ENCODE data around the gene H3-3A.

The H3-3A gene

GRCh38 chr1:226041419-226041818 is 21.1 kb upstream of the H3-3A start:
- no peaks in the 10 kb centered on the region for H3K27me3 Mint-ChIP-seq
- H3K4me1 Mint-ChIP-seq (ENCODE audit: low read depth), result no peaks in the 10 kb centered on the region
- H3K9me3 Mint-ChIP-seq, result no peaks in the 10 kb centered on the region
- no peaks in the 10 kb centered on the region for H3K36me3 Mint-ChIP-seq (ENCODE audit: low read depth)
- DNase-seq, result no peak
- no peak overlapping the region for H3K4me3 Mint-ChIP-seq
- no peak overlapping the region for H3K27ac Mint-ChIP-seq

- Mint-ChIP-seq H3K4me1 (ENCODE audit: low read depth) (no peaks in the 10 kb centered on the region), H3K4me3 (no peak overlapping the region), H3K27ac (no peak overlapping the region), H3K27me3 (no peaks in the 10 kb centered on the region), H3K36me3 (ENCODE audit: low read depth) (no peaks in the 10 kb centered on the region), H3K9me3 (no peaks in the 10 kb centered on the region)
- DNase-seq, result no peak
Observed at GRCh38 chr1:226044514-226045101, 17.9 kb upstream of the H3-3A start.

GRCh38 chr1:226046240-226046639 is 16.3 kb upstream of the H3-3A start:
- Mint-ChIP-seq H3K27ac (no peak overlapping the region), H3K9me3 (no peaks in the 10 kb centered on the region), H3K4me1 (ENCODE audit: low read depth) (no peaks in the 10 kb centered on the region), H3K36me3 (ENCODE audit: low read depth) (no peaks in the 10 kb centered on the region), H3K27me3 (no peaks in the 10 kb centered on the region), H3K4me3 (no peak overlapping the region)
- DNase-seq, result no peak

- Mint-ChIP-seq H3K4me3 (no peak overlapping the region), H3K27me3 (no peaks in the 10 kb centered on the region), H3K27ac (no peak overlapping the region), H3K4me1 (ENCODE audit: low read depth) (no peaks in the 10 kb centered on the region), H3K36me3 (ENCODE audit: low read depth) (no peaks in the 10 kb centered on the region), H3K9me3 (no peaks in the 10 kb centered on the region)
- no peak for DNase-seq
Observed at GRCh38 chr1:226047495-226047894, 15.0 kb upstream of the H3-3A start.

- no peak overlapping the region for H3K4me3 Mint-ChIP-seq
- H3K27me3 Mint-ChIP-seq, result no peaks in the 10 kb centered on the region
- DNase-seq, result no peak
- no peaks in the 10 kb centered on the region for H3K4me1 Mint-ChIP-seq (ENCODE audit: low read depth)
- no peaks in the 10 kb centered on the region for H3K36me3 Mint-ChIP-seq (ENCODE audit: low read depth)
- H3K27ac Mint-ChIP-seq, result no peak overlapping the region
- no peaks in the 10 kb centered on the region for H3K9me3 Mint-ChIP-seq
Observed at GRCh38 chr1:226048886-226049285, 13.6 kb upstream of the H3-3A start.

- Mint-ChIP-seq H3K9me3 (no peaks in the 10 kb centered on the region), H3K27me3 (no peaks in the 10 kb centered on the region), H3K36me3 (ENCODE audit: low read depth) (no peaks in the 10 kb centered on the region), H3K27ac (no peak overlapping the region), H3K4me1 (ENCODE audit: low read depth) (no peaks in the 10 kb centered on the region), H3K4me3 (no peak overlapping the region)
- no peak for DNase-seq
Observed at GRCh38 chr1:226050133-226050532, 12.4 kb upstream of the H3-3A start.

GRCh38 chr1:226051365-226051764 is 11.2 kb upstream of the H3-3A start:
- no peaks in the 10 kb centered on the region for H3K27me3 Mint-ChIP-seq
- H3K4me3 Mint-ChIP-seq, result no peak overlapping the region
- no peak for DNase-seq
- no peak overlapping the region for H3K27ac Mint-ChIP-seq
- H3K4me1 Mint-ChIP-seq (ENCODE audit: low read depth), result peaks cover 6% of the 10 kb centered on the region
- no peaks in the 10 kb centered on the region for H3K9me3 Mint-ChIP-seq
- no peaks in the 10 kb centered on the region for H3K36me3 Mint-ChIP-seq (ENCODE audit: low read depth)

GRCh38 chr1:226052061-226052460 is 10.5 kb upstream of the H3-3A start:
- DNase-seq, result no peak
- Mint-ChIP-seq H3K9me3 (no peaks in the 10 kb centered on the region), H3K36me3 (ENCODE audit: low read depth) (no peaks in the 10 kb centered on the region), H3K4me1 (ENCODE audit: low read depth) (peaks cover 7% of the 10 kb centered on the region), H3K27ac (no peak overlapping the region), H3K27me3 (no peaks in the 10 kb centered on the region), H3K4me3 (no peak overlapping the region)

- no peaks in the 10 kb centered on the region for H3K9me3 Mint-ChIP-seq
- no peak overlapping the region for H3K4me3 Mint-ChIP-seq
- H3K36me3 Mint-ChIP-seq (ENCODE audit: low read depth), result peaks cover 3% of the 10 kb centered on the region
- peaks cover 9% of the 10 kb centered on the region for H3K4me1 Mint-ChIP-seq (ENCODE audit: low read depth)
- H3K27me3 Mint-ChIP-seq, result no peaks in the 10 kb centered on the region
- no peak overlapping the region for H3K27ac Mint-ChIP-seq
- no peak for DNase-seq
Observed at GRCh38 chr1:226054519-226055327, 7.8 kb upstream of the H3-3A start.

- H3K36me3 Mint-ChIP-seq (ENCODE audit: low read depth), result peaks cover 22% of the 10 kb centered on the region
- no peak overlapping the region for H3K27ac Mint-ChIP-seq
- H3K4me3 Mint-ChIP-seq, result no peak overlapping the region
- DNase-seq, result no peak
- H3K4me1 Mint-ChIP-seq (ENCODE audit: low read depth), result peaks cover 19% of the 10 kb centered on the region
- no peaks in the 10 kb centered on the region for H3K9me3 Mint-ChIP-seq
- no peaks in the 10 kb centered on the region for H3K27me3 Mint-ChIP-seq
Observed at GRCh38 chr1:226059709-226060108, 2.8 kb upstream of the H3-3A start.

GRCh38 chr1:226060427-226060826 is 2.1 kb upstream of the H3-3A start:
- Mint-ChIP-seq H3K27me3 (no peaks in the 10 kb centered on the region), H3K4me3 (peak overlapping the region; percentile 85), H3K36me3 (ENCODE audit: low read depth) (peaks cover 29% of the 10 kb centered on the region), H3K27ac (no peak overlapping the region), H3K9me3 (no peaks in the 10 kb centered on the region), H3K4me1 (ENCODE audit: low read depth) (peaks cover 25% of the 10 kb centered on the region)
- no peak for DNase-seq

GRCh38 chr1:226061068-226061840 is 1.3 kb upstream of the H3-3A start:
- Mint-ChIP-seq H3K4me3 (peak overlapping the region; percentile 85), H3K9me3 (no peaks in the 10 kb centered on the region), H3K27me3 (no peaks in the 10 kb centered on the region), H3K36me3 (ENCODE audit: low read depth) (peaks cover 38% of the 10 kb centered on the region), H3K4me1 (ENCODE audit: low read depth) (peaks cover 28% of the 10 kb centered on the region), H3K27ac (peak overlapping the region; percentile 90)
- no peak for DNase-seq

GRCh38 chr1:226061841-226062557 is 517 bp upstream of the H3-3A start:
- DNase-seq, result no peak
- peaks cover 34% of the 10 kb centered on the region for H3K4me1 Mint-ChIP-seq (ENCODE audit: low read depth)
- H3K27ac Mint-ChIP-seq, result peak overlapping the region; percentile 90
- H3K27me3 Mint-ChIP-seq, result no peaks in the 10 kb centered on the region
- peak overlapping the region; percentile 100 for H3K4me3 Mint-ChIP-seq
- no peaks in the 10 kb centered on the region for H3K9me3 Mint-ChIP-seq
- peaks cover 45% of the 10 kb centered on the region for H3K36me3 Mint-ChIP-seq (ENCODE audit: low read depth)

- Mint-ChIP-seq H3K36me3 (ENCODE audit: low read depth) (peaks cover 59% of the 10 kb centered on the region), H3K27me3 (no peaks in the 10 kb centered on the region), H3K4me3 (peak overlapping the region; percentile 100), H3K4me1 (ENCODE audit: low read depth) (peaks cover 48% of the 10 kb centered on the region), H3K27ac (peak overlapping the region; percentile 99), H3K9me3 (no peaks in the 10 kb centered on the region)
- DNase-seq, result peak; percentile 71
Observed at GRCh38 chr1:226063224-226063976, 884 bp downstream of the H3-3A start.

Measured in activated T-cell treated with anti-CD3 and anti-CD28 coated beads, Interleukin-2, amount 50 U/mL, for 24 hours (primary cell).